VCaP (cell line): ENCODE results near the gene GLRX3.
A peak's percentile ranks its signal among the peaks of the same experiment; 100 is the strongest.

Experiments used
- H3K27ac ChIP-seq: fragments of 450-650 bp; 2 replicates; pipeline ENCODE4 v1.5.1; 2017
- CTCF ChIP-seq: fragments of 450-650 bp; conservative IDR thresholded peaks from 2 replicates; pipeline ENCODE4 v1.5.1; 2017; ENCODE audit warnings: mild to moderate bottlenecking, moderate library complexity

GLRX3 gene

GRCh38 chr10:130167707-130168106 is 31.5 kb downstream of the GLRX3 start:
- TF ChIP-seq CTCF, result no peak
- no peak overlapping the region for H3K27ac ChIP-seq

- no peak overlapping the region for H3K27ac ChIP-seq
- no peak for TF ChIP-seq CTCF
Measured at GRCh38 chr10:130169136-130169859, 33.1 kb downstream of the GLRX3 start.

- TF ChIP-seq CTCF, result no peak
- H3K27ac ChIP-seq, result no peak overlapping the region
Measured at GRCh38 chr10:130171196-130171595, 35.0 kb downstream of the GLRX3 start.

GRCh38 chr10:130174328-130174727 is 38.1 kb downstream of the GLRX3 start:
- TF ChIP-seq CTCF, result no peak
- no peak overlapping the region for H3K27ac ChIP-seq

- no peak for TF ChIP-seq CTCF
- no peak overlapping the region for H3K27ac ChIP-seq
Measured at GRCh38 chr10:130175074-130175473, 38.9 kb downstream of the GLRX3 start.

- no peak overlapping the region for H3K27ac ChIP-seq
- TF ChIP-seq CTCF, result no peak
Measured at GRCh38 chr10:130177250-130177649, 41.1 kb downstream of the GLRX3 start.

- H3K27ac ChIP-seq, result no peak overlapping the region
- TF ChIP-seq CTCF, result peak; percentile 55
Measured at GRCh38 chr10:130179640-130180039, 43.4 kb downstream of the GLRX3 start.
